Measurements from ENCODE around the gene LRRC14B.
"Not testable (repeated sequence)": the region's sequence is repeated elsewhere in the genome, so short reads cannot be mapped to it uniquely, and the experiment has no call there.

LRRC14B gene

DNA sequence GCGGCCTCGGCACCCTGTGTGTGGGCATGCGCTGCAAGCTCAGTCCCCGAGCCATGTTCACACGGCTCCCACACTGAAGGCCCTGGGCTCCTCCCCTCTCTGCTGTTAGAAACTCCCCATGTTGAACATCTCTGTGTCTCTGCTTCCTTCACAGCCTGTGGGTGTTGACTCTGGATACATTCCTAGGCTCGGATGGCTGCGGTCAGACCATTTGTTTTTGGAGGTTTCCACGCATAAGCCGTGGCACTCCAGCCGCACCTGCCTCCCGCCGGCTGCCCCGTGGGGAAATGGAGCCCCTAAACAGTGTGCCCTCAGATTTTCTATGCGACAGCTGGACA is 31.2 kb upstream of the LRRC14B start:
- no peak for DNase-seq (ENCODE audit: low spot score)

DNA sequence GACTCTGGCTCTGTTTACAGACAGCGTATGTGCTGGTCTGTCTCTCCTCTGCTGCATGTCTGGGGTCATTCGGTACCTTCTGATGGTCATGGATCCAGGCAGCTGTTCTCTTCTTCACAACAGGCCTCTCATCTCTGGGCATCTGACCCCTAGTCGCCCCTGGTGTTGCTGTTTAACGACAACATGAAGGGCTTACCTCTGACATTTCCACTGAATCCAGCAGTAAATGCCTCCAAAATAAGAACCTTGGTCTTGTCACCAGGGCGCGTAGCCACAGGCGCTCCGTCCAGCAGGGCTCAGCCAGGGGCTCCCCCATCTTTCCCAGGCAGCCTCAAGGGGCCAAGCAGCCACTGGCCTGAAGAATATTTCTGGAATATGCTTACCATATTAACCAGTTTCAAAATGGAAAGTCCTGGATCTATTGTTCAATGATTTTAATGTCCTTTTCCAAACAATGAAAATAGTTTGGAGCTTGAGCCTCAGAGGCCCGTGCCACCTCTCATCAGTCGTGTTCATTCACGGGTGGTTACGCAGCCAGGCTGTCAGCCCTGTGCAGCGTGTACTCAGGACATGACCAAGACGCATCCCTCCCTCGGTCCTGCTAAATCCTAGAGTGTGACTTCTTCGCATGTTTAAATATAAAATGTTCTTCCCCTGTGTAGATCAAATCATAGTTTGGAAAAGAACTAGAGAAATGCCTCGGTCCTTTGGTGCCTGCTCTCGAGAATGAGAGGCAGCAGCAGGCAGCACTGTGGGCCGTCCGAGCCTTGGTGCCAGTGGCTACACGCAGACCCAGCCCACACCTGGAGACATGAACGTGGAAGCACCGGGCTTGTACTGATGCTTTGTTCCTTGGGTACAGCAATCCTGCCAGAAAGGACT is 30.1 kb upstream of the LRRC14B start:
- no peak for DNase-seq (ENCODE audit: low spot score)

DNA sequence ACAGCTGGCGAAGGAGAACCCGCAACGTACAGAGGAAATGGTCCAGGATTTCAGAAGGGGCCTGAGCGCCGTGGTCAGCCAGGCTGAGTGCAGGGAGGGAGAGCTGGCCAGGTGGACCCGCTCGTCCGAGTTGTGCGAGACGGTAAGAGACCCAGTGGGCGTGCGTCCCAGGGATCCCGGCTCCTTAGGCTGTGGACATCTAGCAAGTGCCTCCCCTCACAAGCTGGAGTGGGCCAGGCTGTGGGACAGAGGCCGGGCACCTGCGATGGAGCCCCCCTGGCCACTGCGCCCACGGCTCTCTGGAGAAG is 29.5 kb upstream of the LRRC14B start:
- no peak for DNase-seq (ENCODE audit: low spot score)

DNA sequence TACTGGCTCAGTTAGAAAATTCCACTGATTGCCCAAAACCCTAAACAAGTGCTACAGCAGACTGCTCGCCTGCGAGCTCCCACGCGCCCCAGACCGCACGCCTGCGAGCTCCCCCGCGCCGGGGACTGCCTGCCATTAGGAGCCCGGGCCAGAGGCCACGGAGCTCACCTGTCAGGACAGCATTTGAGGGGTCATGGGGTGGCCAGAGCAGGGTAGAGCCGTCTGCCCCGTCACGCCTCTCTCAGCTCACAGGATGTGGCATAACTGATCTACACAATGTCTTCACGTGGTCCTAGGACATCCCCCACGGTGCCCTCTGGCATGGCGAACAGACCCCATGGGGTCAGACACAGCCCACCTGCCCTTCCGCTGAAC is 29.1 kb upstream of the LRRC14B start:
- DNase-seq (ENCODE audit: low spot score): no peak

DNA sequence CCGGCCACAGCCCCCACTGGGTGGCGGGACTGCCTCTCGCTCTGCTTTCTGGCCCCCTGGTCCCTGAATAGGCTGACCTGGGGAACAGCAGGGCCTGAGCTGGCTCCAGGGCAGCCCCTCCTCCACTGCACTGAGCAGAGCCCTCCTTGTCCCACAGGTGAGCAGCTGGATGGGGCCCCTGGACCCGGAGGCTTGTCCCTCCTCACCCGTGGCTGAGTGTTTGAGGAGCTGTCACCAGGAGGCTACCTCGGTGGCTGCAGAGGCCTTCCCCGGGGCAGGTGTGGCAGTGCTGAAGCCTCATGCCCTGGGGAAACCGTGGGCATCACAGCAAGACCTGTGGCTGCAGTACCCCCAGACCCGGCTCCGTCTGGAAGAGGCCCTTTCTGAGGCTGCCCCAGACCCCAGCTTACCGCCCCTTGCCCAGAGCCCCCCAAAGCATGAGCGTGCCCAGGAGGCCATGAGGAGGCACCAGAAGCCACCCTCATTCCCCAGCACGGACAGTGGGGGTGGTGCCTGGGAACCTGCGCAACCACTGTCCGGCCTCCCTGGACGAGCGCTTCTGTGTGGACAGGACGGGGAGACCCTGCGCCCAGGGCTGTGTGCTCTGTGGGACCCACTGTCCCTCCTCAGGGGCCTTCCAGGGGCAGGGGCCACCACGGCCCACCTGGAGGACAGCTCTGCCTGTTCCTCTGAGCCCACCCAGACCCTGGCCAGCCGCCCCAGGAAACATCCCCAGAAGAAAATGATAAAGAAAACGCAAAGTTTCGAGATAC is 28.5 kb upstream of the LRRC14B start:
- DNase-seq (ENCODE audit: low spot score): no peak

DNA sequence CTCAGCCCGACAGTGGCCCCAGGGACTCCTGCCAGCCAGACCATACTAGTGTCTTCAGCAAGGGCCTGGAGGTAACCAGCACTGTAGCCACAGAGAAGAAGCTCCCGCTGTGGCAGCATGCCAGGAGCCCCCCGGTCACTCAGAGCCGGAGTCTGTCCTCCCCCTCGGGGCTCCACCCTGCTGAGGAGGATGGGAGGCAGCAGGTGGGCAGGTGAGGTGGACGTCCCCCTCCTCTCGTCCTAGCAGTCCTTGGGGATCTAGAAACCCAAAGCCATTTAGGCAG is 28.0 kb upstream of the LRRC14B start:
- DNase-seq (ENCODE audit: low spot score): no peak

DNA sequence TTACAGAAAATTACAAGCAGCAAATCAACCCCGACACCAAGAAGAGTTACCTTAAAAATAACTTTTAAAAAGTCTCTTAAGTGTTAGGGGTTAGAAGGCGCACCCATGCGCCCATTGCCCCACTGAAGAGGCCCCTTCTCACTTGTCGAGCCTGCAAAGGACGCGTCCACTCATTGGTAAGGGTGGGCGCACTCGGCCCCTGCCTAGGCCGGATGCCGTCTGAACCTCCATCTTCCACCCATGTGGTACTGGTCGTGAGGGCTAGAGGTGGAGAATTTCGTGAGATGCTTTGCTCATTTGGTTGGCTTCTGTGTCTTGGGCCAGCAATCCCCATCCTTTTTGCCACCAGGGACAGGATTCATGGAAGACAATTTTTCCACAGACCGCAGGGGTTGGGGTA is 27.5 kb upstream of the LRRC14B start:
- no peak for DNase-seq (ENCODE audit: low spot score)

DNA sequence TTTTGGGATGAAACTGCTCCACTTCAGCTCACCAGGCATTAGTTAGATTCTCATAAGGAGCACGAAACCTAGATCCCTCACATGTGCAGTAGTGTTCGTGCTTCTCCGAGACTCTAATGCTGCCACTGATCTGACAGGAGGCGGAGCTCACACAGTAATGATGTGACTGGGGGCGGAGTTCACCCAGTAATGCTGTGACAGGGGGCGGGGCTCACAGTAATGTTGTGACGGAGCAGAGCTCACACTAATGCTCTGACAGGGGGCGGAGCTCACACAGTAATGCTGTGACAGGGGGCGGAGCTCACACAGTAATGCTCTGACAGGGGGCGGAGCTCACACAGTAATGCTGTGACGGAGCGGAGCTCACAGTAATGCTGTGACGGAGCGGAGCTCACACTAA is 27.1 kb upstream of the LRRC14B start:
- no peak for DNase-seq (ENCODE audit: low spot score)

DNA sequence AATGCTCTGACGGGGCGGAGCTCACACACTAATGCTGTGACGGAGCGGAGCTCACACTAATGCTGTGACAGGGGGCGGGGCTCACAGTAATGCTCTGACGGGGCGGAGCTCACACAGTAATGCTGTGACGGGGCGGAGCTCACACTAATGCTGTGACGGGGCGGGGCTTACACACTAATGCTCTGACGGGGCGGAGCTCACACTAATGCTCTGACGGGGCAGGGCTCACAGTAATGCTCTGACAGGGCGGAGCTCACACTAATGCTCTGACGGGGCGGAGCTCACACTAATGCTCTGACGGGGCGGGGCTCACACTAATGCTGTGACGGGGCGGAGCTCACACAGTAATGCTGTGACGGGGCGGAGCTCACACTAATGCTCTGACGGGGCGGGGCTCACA is 26.5 kb upstream of the LRRC14B start:
- DNase-seq (ENCODE audit: low spot score): not testable (repeated sequence)

DNA sequence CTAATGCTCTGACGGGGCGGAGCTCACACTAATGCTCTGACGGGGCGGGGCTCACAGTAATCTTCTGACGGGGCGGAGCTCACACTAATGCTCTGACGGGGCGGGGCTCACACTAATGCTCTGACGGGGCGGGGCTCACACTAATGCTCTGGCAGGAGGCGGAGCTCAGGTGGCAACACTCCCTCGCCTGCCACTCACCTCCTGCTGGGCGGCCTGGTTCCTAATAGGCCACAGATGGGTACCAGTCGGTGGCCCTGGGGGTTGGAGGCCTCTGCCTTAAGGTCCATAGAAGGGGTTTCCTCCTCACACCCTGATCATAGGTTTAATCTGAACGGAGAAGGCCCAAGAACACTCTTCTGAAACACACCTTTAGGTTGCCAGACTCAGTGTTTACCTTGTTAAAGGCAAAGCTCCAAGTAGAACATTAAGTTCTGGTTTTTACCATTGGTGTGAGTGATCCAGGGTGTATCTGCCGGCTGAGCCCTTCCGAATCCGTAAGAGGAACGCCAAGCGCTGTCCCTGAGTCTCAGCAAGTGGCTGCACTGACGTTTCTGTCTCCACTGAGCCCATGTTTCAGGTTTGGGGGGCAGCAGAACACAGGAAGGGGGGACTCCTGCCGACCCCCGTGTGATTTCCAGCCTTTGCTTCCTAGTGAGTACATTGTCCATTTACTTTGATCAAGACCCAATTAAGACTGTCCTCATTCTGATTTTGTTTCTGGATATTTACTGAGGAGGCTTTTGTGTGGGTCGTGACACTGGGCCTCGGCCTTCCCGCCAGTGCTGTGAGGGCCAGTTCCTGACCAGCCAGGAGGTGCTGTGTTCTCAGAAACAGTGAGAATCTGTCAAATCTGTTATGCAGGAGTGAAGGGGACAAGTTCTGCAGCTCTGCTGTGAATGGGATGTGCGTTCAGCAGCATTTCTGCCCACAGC is 24.6 kb upstream of the LRRC14B start:
- no peak for DNase-seq (ENCODE audit: low spot score)

DNA sequence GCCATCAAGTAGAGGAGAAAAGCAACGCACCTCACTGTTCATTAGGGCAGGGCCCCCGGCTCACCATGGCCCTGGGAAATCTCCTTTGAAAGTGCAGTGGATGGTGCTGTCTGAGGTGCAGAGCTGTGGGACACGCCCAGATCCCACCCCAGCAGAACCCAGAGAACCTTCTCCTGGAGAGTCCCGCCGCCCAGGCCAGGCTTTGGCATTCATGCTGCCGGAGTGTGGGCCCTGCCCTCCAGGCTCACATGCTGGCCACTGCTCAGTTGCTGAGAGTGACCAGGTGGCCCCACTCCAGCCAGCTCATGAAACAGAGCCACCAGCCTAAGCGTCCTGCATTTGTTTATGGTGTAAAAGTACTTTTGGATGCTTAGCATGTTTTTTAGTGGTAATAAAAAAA is 23.8 kb upstream of the LRRC14B start:
- no peak for DNase-seq (ENCODE audit: low spot score)

DNA sequence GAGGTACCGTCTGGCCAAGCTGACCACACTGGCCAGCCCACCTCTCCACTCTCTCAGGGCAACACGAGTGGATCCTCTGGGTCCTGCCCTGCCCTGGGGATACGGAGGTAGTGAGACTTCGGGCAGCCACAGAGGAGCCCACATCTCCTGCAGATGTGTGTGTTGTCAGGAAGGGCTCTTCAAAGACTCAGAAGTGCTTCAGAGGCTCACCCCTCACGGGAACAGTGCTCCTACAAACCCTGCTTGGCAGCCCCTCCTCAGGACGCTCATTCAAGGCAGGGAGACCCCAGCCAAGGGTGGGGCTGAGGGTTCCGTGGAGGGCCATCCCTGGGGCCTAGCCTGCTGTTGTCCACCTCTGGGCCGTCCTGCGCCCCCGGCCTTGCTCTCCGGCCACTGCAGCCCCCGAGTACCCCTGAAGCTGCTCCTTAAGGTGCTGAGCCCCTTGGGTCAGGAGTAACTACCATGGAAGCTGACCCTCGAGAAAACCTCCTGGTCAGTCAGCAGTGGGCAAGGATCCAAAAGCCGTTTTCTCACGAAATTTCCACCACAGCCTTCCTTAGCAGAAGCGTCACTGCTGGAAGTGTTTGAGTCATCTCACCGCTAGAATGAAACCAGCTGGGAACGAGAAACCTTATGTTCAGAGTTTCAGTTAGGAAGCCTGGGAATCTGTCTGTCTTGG is 23.2 kb upstream of the LRRC14B start:
- DNase-seq (ENCODE audit: low spot score): no peak

DNA sequence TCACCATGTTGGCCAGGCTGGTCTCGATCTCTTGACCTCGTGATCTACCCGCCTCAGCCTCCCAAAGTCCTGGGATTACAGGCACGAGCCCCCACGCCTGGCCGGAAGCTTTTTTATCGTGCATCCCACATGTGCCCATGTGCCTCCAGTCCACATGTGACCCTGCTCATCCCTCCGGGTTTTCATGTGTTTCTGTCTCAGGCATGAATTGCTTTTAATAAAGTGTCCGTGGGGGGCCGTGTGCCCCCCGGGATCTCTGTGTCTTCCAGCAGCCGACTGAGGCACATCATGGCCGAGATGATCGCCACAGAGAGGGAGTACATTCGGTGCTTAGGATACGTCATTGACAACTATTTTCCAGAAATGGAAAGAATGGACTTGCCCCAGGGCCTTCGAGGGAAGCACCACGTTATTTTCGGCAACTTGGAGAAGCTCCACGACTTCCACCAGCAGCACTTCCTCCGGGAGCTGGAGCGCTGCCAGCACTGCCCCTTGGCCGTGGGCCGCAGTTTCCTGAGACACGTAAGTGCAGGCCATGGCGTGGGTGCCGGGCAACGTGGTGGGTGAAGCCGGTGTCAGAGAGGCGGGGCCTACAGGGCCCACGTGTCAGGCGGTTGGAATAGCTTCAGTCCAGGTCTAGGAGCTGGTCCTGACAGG is 22.1 kb upstream of the LRRC14B start:
- DNase-seq (ENCODE audit: low spot score): no peak

DNA sequence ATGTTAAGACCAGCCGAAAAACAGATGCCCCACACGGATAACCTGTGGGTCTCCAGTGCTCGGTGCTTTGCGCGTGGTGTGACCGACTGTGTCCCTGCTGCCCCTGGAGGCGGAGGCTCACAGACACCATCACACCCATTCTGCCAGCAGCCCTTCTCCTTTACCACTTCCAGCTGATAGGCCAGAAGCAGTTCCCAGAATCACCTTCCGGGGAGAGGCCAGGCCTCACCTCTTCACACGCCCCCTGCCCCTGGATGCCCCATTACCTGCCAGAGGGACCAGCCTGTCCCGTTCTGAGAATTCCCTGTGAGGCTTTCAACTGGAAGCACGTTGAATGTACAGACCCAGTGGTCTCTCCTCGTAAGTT is 21.6 kb upstream of the LRRC14B start:
- no peak for DNase-seq (ENCODE audit: low spot score)

DNA sequence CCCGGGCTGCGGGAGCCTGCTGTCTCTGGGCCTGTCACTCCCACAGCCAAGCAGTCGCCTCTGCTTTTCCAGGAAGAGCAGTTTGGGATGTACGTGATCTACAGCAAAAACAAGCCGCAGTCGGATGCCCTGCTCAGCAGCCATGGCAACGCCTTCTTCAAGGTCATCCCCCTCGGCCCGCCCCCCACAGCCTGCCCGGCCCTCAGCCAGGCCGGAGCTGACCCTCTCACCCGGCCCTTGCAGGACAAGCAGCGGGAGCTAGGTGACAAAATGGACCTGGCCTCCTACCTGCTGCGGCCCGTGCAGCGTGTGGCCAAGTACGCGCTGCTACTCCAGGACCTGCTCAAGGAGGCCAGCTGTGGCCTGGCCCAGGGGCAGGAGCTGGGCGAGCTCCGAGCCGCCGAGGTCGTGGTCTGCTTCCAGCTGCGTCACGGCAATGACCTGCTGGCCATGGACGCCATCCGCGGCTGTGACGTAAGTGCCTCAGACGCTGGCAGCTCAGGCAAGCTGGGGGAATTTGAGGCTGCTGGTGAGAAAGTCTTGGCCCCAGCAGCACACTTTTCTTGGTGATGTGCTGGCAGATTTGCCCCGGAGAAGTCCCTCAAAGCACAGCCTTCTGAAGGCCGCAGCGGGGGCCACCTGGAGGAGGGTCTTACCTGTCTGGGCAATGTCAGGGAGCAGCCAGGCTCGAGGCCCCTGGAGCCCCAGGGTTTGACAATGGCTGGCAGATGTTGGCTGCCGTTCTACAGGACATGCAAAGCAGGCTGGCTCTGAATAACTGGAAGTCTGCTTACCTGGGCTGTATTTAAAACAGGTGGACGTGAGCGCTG is 20.1 kb upstream of the LRRC14B start:
- no peak for DNase-seq (ENCODE audit: low spot score)

DNA sequence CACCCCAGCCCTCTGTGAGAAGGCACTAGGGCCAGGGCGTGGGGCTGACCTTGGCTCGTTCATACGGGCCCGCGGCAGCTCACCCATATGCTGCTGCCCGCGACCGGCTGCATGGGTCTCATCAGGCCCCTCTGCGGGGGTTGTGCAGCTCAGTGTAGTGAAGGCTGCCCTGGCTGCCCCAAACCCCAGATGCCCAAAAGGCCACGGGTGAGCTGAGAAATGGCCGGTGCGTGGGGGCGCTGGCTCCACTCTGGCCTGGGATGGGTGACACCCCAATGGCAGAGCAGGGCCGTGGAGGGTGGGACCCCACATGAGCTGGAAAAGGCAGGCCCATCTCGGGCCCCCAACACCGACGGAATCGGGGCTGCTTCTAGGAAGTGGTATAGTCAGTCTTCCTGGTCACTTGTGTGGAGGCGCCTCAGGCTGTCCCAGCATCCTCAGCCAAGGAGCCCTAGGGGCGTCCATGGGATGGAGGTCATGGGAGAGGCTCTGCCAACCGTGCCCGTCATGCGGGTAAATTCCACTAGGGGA is 19.4 kb upstream of the LRRC14B start:
- DNase-seq (ENCODE audit: low spot score): no peak

DNA sequence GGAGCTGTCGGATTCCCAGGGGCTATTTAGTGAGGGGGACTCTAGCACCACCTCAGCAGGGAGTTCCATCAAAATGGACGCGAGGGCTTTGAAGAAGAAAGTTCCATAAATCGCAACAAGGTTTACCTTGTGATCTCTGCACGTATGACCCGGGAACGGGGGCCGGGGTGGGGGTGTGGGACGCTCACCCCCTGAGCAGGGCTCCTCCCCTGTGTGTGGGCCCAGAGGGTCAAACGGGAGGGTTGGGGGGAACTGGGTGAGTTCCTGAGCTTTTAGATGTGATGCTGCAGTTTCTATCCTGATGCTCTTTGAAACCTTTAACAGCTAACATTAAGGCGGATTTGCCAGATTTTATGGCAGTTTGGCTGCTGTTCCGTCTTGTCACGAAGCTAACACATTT is 18.9 kb upstream of the LRRC14B start:
- no peak for DNase-seq (ENCODE audit: low spot score)

DNA sequence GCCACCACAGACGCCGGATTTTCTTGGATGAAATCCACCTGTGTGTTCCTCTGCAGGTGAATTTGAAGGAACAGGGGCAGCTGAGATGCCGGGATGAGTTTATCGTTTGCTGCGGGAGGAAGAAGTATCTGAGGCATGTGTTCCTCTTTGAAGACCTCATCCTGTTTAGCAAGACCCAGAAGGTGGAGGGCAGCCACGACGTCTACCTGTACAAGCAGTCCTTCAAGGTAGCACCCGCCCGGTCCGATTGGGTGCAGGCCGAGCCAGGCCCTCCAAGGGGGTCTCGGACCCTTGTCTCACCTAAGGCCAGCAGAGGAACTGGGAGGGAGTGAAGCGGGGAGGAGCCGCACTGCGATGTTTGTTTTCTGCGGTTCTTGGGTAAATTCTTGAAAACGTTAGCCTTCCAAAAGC is 18.4 kb upstream of the LRRC14B start:
- no peak for DNase-seq (ENCODE audit: low spot score)

DNA sequence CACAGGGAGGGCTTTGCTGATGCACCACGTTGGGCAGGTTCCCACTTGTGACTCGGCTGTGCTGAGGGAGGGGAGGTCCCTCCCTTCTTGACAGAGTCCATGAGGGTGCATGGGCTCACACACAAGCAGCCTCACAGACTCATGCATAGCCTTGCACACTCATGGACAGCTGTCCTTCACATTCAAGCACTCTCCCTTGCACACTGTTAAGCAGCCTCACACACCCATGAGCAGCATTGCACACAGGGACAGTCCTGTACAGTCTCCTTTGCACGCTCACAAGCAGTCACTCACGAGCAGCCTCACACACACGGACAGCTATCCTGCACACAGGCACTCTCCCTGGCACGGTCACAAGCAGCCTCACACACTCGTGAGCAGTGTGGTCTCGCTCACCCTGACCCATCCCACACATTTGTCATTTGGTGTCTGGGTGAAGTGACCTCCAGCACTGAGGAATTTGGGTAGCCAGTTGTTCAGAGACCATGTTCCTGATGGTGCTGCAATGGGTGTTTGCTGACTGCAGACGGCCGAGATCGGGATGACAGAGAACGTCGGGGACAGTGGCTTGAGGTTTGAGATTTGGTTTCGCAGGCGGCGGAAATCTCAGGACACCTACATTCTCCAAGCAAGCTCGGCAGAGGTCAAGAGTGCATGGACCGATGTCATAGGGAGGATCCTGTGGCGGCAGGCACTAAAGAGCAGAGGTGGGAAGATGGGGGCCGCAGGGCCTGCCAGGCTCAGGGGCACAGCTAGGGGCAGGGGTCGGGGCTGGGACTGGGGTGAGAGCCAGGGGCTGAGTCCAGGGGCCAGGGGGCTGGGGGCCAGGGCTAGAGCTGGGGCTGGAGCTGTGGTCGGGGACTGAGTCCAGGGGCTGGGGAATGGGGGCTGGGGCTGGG is 17.7 kb upstream of the LRRC14B start:
- DNase-seq (ENCODE audit: low spot score): no peak
